ENCODE measurements around the gene REXO5.
A peak's percentile ranks its signal among the peaks of the same experiment; 100 is the strongest.

The REXO5 gene

DNA sequence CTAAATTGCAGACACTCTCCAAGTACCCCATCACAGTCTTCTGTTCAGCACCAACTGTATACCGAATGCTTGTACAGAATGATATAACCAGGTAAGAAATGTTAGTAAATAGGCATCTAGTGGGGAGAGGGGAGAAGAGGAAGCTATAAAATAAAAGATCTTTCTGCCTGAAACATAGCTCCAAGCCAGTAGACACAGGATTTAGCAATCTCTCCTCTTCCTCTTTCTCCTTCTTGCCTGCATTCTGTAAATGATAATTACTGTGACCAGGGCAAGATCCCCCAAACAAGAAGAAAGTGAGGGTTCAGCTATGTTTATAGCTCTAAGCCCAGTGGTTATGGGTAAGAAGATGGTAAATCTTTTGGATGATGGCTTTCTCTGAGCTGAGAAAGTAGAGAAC, 24.6 kb upstream of the REXO5 start:
- no peak for TF ChIP-seq CTCF (IDR thresholded peaks at IDR 0.05; ENCODE audit: low read length, missing control alignments)
- H3K4me3 ChIP-seq (replicated peaks; ENCODE audit: low read depth, low read length) = no peak overlapping the region
- DNase-seq (ENCODE audit: low read depth) = no peak

DNA sequence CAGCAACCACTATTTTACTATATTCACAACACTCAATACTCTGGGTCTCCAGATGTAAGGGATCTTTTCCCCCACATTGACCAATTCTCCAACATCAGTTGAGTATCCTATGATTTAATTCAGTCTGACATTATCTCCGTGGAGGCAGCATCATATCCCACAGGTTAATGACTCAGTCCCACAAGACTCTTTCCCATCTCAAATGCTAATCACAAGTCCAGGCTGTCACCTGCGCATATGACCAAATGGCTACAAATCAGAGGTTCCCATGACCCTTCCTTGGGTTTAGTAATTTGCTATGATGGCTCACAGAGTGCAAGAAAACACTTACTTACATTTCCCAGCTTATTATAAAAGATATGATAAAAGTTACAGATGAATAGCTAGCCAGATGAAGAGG, 23.9 kb upstream of the REXO5 start:
- DNase-seq (ENCODE audit: low read depth) = no peak
- no peak for TF ChIP-seq CTCF (IDR thresholded peaks at IDR 0.05; ENCODE audit: low read length, missing control alignments)
- H3K4me3 ChIP-seq (replicated peaks; ENCODE audit: low read depth, low read length) = no peak overlapping the region

DNA sequence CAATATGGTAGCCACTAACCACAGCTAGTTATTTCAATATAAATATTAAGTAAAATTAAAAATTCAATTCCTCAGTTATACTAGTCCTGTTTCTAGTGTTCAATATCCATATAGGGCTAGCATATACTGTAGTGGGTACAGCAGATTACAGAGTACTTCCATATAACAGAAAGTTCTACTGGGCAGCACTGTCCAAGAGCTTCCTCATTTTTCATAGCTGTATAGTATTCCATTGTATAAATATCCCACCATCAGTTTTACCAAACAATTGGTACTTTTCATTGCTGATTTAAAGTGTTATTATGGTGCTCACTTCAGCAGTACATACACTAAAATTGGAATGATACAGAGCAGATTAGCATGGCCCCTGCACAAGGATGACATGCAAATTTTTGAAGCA, 22.1 kb upstream of the REXO5 start:
- no peak overlapping the region for H3K4me3 ChIP-seq (replicated peaks; ENCODE audit: low read depth, low read length)
- no peak for TF ChIP-seq CTCF (IDR thresholded peaks at IDR 0.05; ENCODE audit: low read length, missing control alignments)
- no peak for DNase-seq (ENCODE audit: low read depth)

GRCh38 chr16:20789130-20789529, 17.2 kb upstream of the REXO5 start:
- TF ChIP-seq CTCF (IDR thresholded peaks at IDR 0.05; ENCODE audit: low read length, missing control alignments) = no peak
- no peak for DNase-seq (ENCODE audit: low read depth)

GRCh38 chr16:20791923-20792612, 14.3 kb upstream of the REXO5 start:
- DNase-seq (ENCODE audit: low read depth) = no peak
- TF ChIP-seq CTCF (IDR thresholded peaks at IDR 0.05; ENCODE audit: low read length, missing control alignments) = no peak
- no peak overlapping the region for H3K4me3 ChIP-seq (replicated peaks; ENCODE audit: low read depth, low read length)

More at GRCh38 chr16:20789130-20789529, 17.2 kb upstream of the REXO5 start:
- no peak overlapping the region for H3K4me3 ChIP-seq (replicated peaks; ENCODE audit: low read depth, low read length)

GRCh38 chr16:20798364-20798763, 8.0 kb upstream of the REXO5 start:
- TF ChIP-seq CTCF (IDR thresholded peaks at IDR 0.05; ENCODE audit: low read length, missing control alignments) = no peak
- H3K4me3 ChIP-seq (replicated peaks; ENCODE audit: low read depth, low read length) = no peak overlapping the region

GRCh38 chr16:20799599-20799998, 6.7 kb upstream of the REXO5 start:
- DNase-seq (ENCODE audit: low read depth) = peak; percentile 35
- no peak overlapping the region for H3K4me3 ChIP-seq (replicated peaks; ENCODE audit: low read depth, low read length)
- peak; percentile 48 for TF ChIP-seq CTCF (IDR thresholded peaks at IDR 0.05; ENCODE audit: low read length, missing control alignments)

More at GRCh38 chr16:20798364-20798763, 8.0 kb upstream of the REXO5 start:
- no peak for DNase-seq (ENCODE audit: low read depth)
